CD4-positive, alpha-beta T cell treated with Interferon alpha-2 for 1 hour (primary cell): ENCODE results near the gene REXO4.
"Not testable (repeated sequence)": the region's sequence is repeated elsewhere in the genome, so short reads cannot be mapped to it uniquely, and the experiment has no call there.

Source experiments
- DNase-seq, 2 donors: peaks; one replicate each; pipeline ENCODE4 v3.0.0-alpha.2; 2020 to 2022

The REXO4 gene

GRCh38 chr9:133386338-133386737 lies 31.5 kb downstream of the REXO4 start:
- no peak for DNase-seq

- no peak for DNase-seq
Measured at GRCh38 chr9:133385452-133385851, 32.4 kb downstream of the REXO4 start.

- no peak for DNase-seq
Measured at GRCh38 chr9:133384736-133385321, 33.0 kb downstream of the REXO4 start.

- DNase-seq, result no peak
Measured at GRCh38 chr9:133383438-133383837, 34.4 kb downstream of the REXO4 start.

- DNase-seq, result no peak
Measured at GRCh38 chr9:133382507-133383141, 35.2 kb downstream of the REXO4 start.

GRCh38 chr9:133380734-133381133 lies 37.1 kb downstream of the REXO4 start:
- no peak for DNase-seq

GRCh38 chr9:133379153-133380086 lies 38.4 kb downstream of the REXO4 start:
- no peak for DNase-seq

GRCh38 chr9:133378408-133378962 lies 39.3 kb downstream of the REXO4 start:
- no peak for DNase-seq

- DNase-seq, result no peak
Measured at GRCh38 chr9:133377721-133378216, 40.0 kb downstream of the REXO4 start.

GRCh38 chr9:133377280-133377679 lies 40.5 kb downstream of the REXO4 start:
- DNase-seq, result not testable (repeated sequence)

- peak; percentile 93 to 96 for DNase-seq
Measured at GRCh38 chr9:133375724-133376654, 41.8 kb downstream of the REXO4 start, which contains the start of the genes STKLD1 and SURF4. TSS of gene STKLD1 (plus strand) at chr9:133376366. CDS start at chr9:133376474, 108 bp downstream. TSS of gene SURF4 (minus strand) at chr9:133376060. CDS start at chr9:133375969, 91 bp downstream.

GRCh38 chr9:133375116-133375723 lies 42.6 kb downstream of the REXO4 start:
- peak in 1 of 2 donors; percentile 26 for DNase-seq

GRCh38 chr9:133374612-133375115 lies 43.1 kb downstream of the REXO4 start:
- DNase-seq, result peak; percentile 45 to 71

GRCh38 chr9:133372144-133372543 lies 45.7 kb downstream of the REXO4 start:
- no peak for DNase-seq

- peak; percentile 48 to 76 for DNase-seq
Measured at GRCh38 chr9:133371261-133371711, 46.5 kb downstream of the REXO4 start.

GRCh38 chr9:133370685-133371084 lies 47.1 kb downstream of the REXO4 start:
- DNase-seq, result peak; percentile 49 to 75

- DNase-seq, result no peak
Measured at GRCh38 chr9:133369933-133370332, 47.9 kb downstream of the REXO4 start.

- DNase-seq, result no peak
Measured at GRCh38 chr9:133369422-133369821, 48.4 kb downstream of the REXO4 start.

GRCh38 chr9:133368249-133368881 lies 49.4 kb downstream of the REXO4 start:
- no peak for DNase-seq

GRCh38 chr9:133367778-133368177 lies 50.0 kb downstream of the REXO4 start:
- no peak for DNase-seq
